ENCODE measurements around the gene RAD23B.

Gene RAD23B

DNA sequence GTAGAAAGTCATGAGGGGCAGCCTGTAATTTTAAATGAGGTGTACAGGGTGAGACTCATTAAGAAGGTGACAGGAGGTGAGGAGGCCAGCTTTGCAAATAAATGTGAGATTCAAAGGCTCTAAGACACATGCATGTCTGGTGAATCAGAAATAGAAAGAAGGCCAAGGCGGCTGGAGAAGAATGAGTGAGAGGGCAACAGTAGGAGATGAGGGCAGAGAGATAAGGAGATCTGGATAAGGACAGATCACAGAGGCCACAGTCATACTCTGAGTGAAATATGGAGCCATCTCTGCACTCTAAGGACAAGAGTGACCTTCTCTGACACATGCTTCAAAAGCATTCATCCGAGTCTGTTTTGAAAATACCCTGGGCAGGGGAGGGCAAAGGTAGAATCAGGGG lies 90.7 kb downstream of the RAD23B start:
- DNase-seq, result no peak

DNA sequence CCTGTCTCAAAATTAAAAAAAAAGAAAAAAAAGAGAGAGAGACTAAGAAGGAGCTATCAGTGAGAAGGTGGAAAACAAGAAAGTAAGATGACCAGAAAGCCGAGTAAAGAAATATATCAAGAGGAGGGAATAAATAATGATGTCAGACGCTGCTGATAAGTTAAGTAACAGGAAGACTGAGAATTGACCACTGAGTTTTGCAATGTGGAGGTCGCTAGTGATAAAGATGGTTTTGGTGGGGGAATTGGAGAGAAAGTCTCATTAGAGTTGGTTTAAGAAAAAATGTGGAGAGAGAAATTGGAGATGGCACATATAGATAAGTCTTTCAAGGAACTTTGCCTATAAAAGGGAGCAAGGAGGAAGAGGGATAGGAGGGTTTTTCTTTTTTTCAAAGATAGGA lies 91.9 kb downstream of the RAD23B start:
- no peak for DNase-seq

DNA sequence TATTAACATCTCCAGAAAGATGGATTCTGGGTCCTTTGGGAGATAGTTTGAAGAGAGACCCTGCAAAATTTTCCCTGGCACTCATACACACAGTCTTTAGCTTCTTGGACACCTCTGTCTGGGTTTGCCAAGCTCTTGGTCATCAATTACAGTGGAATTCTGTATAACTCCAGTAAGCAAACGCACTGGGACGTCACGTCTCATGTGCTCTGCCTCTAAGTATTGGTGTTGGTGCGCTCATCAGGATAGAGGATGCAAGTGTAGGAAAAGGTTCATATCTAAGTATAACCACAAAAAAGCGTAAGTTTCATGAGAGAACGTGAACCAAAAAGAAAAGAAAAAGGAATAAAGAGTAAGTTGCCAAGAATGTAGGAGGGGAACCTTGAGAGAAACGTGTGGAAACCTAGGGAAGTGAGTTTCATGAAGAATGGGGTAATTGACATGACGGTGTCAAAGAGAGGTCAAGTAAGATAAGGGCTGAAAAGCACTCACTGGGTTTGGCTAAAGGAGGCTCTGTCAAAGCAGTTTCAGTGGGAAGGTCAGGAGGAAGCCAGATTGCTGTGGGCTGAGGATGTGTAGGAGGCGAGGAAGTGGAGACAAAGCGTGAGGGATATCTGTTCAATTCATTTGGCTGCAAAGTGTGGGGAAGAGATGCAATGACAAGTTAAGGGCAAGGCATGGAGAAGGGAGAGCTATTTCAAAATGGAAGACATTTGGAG lies 92.7 kb downstream of the RAD23B start:
- DNase-seq, result no peak

DNA sequence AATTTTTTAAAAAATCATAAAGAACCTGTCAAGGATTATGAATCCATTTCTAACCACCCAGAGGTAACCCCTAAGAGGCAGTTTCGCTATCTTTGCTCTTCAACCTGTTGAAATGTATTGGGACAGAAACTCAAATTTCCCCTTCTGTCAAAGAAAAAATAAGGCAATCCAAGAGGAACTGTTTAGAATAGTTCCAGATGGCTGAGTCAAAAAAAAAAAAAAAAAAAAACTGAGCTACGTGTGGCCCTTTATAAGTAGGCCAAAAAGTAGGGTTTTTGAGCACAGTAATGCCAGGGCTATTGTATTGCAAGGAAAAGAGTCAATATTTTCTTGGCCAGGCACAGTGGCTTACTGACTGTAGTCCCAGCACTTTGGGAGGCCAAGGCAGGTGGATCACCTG lies 94.9 kb downstream of the RAD23B start:
- no peak for DNase-seq
